Neural cell (in vitro differentiated cells): ENCODE measurements around the gene RSRC1. TPM values are rescaled to one million over a fixed set of nuclear protein-coding genes. Genes with fewer than 3 reads are reported as not detected.

Experiments used
- H2AFZ ChIP-seq: fragments of 200-600, 300-800 bp; sonication (generic), shearing (Covaris generic); 2 replicates; pipeline ENCODE4 v1.6.0; 2014; ENCODE audit warnings: low read depth, mild to moderate bottlenecking, antibody characterized with exemption, low read length, moderate library complexity
- H3F3A ChIP-seq: fragments of 200-600 bp; shearing (Covaris generic); 2 replicates; pipeline ENCODE4 v1.6.1; 2016; ENCODE audit warnings: mild to moderate bottlenecking, moderate library complexity, mixed read lengths, antibody characterized with exemption, low read length; ENCODE audit not compliant: insufficient read depth, poor library complexity, severe bottlenecking
- H3K27ac ChIP-seq: fragments of 200-600, 300-800 bp; sonication (generic), shearing (Covaris generic); 2 replicates; pipeline ENCODE4 v1.5.1; 2014; ENCODE audit warnings: mild to moderate bottlenecking, low read length, moderate library complexity
- H3K27me3 ChIP-seq: fragments of 300-800, 200-600 bp; sonication (generic), shearing (Covaris generic); 2 replicates; pipeline ENCODE4 v1.6.0; 2014; ENCODE audit warnings: mild to moderate bottlenecking, low read depth, low read length, moderate library complexity; ENCODE audit not compliant: insufficient read depth
- H3K36me3 ChIP-seq: fragments of 300-800, 200-600 bp; sonication (generic), shearing (Covaris generic); 2 replicates; pipeline ENCODE4 v1.5.1; 2014; ENCODE audit warnings: mild to moderate bottlenecking, antibody characterized with exemption, low read length, moderate library complexity; ENCODE audit not compliant: insufficient read depth
- H3K4me2 ChIP-seq: fragments of 300-800, 200-600 bp; sonication (generic), shearing (Covaris generic); 2 replicates; pipeline ENCODE4 v1.6.0; 2014; ENCODE audit warnings: mild to moderate bottlenecking, low read length
- H3K4me3 ChIP-seq: fragments of 300-800, 200-600 bp; sonication (generic), shearing (Covaris generic); 2 replicates; pipeline ENCODE4 v1.5.1; 2014; ENCODE audit warnings: mild to moderate bottlenecking, low read length, moderate library complexity
- H3K79me2 ChIP-seq: fragments of 200-600 bp; shearing (Covaris generic); replicated peaks from 2 replicates; pipeline ENCODE4 v1.6.0; 2014; ENCODE audit warnings: mild to moderate bottlenecking, low read length, moderate library complexity; ENCODE audit not compliant: insufficient read depth
- H3K9ac ChIP-seq: fragments of 300-800, 200-600 bp; sonication (generic), shearing (Covaris generic); 2 replicates; pipeline ENCODE4 v1.6.1; 2016; ENCODE audit warnings: mild to moderate bottlenecking, low read length, mixed read lengths
- H3K9me2 ChIP-seq: fragments of 200-600 bp; shearing (Covaris generic); 2 replicates; pipeline ENCODE4 v1.6.1; 2016; ENCODE audit warnings: mild to moderate bottlenecking, low read length, mixed read lengths; ENCODE audit not compliant: insufficient read depth
- H3K9me3 ChIP-seq: fragments of 200-600, 300-800 bp; sonication (generic), shearing (Covaris generic); 2 replicates; pipeline ENCODE4 v1.6.1; 2016; ENCODE audit warnings: mild to moderate bottlenecking, mixed run types, low read length, moderate library complexity, mixed read lengths
- H4K20me1 ChIP-seq: fragments of 200-600 bp; shearing (Covaris generic); 2 replicates; pipeline ENCODE4 v1.6.1; 2016; ENCODE audit warnings: mild to moderate bottlenecking, mixed run types; ENCODE audit not compliant: insufficient read depth
- EP300 ChIP-seq: fragments of 450-650 bp; conservative IDR thresholded peaks from 2 replicates; pipeline ENCODE4 v1.6.1; 2014; ENCODE audit warnings: antibody characterized with exemption, mild to moderate bottlenecking, moderate library complexity; ENCODE audit not compliant: poor library complexity, severe bottlenecking
- EZH2 ChIP-seq: fragments of 200-600, 300-800 bp; shearing (Covaris generic), sonication (generic); IDR thresholded peaks from 2 replicates; pipeline ENCODE4 v1.6.1; 2014; ENCODE audit warnings: antibody characterized with exemption, low read length, borderline replicate concordance, mild to moderate bottlenecking; ENCODE audit not compliant: insufficient read depth, poor library complexity, severe bottlenecking
- MXI1 ChIP-seq: fragments of 450-650 bp; conservative IDR thresholded peaks from 2 replicates; pipeline ENCODE4 v1.6.1; 2014; ENCODE audit warnings: antibody characterized with exemption, mild to moderate bottlenecking; ENCODE audit not compliant: poor library complexity, severe bottlenecking
- POLR2AphosphoS5 ChIP-seq: IDR thresholded peaks from 2 replicates; pipeline ENCODE4 v1.6.1; 2012
- RAD21 ChIP-seq: fragments of 450-650 bp; conservative IDR thresholded peaks from 2 replicates; pipeline ENCODE4 v1.6.1; 2014; ENCODE audit warnings: antibody characterized with exemption, mild to moderate bottlenecking, moderate library complexity
- SMC3 ChIP-seq: fragments of 450-650 bp; conservative IDR thresholded peaks from 2 replicates; pipeline ENCODE4 v1.6.1; 2014; ENCODE audit warnings: antibody characterized with exemption, mild to moderate bottlenecking, moderate library complexity; ENCODE audit not compliant: poor library complexity
- TAF1 ChIP-seq: IDR thresholded peaks from 2 replicates; pipeline ENCODE4 v1.6.1; 2012; ENCODE audit warnings: low read depth
- polyA plus RNA-seq: library from polyadenylated mRNA; depleted of rRNA; stranded (reverse); fragments of >200 nt; gene quantifications from 2 replicates; pipeline ENCODE4 v1.2.3, GENCODE V29; 2014
- TF ChIP-seq, protein P1 (sequence below): fragments of 450-650 bp; IDR thresholded peaks from 2 replicates; pipeline ENCODE4 v1.5.1; 2014; ENCODE audit warnings: antibody characterized with exemption, mild to moderate bottlenecking, moderate library complexity; ENCODE audit not compliant: poor library complexity, severe bottlenecking
- TF ChIP-seq, protein P2 (sequence below): IDR thresholded peaks from 2 replicates; pipeline ENCODE4 v1.6.1; 2012; ENCODE audit warnings: borderline replicate concordance

Gene RSRC1
- polyA plus RNA-seq, 1 donor from 2014 or later: 28.1 TPM

DNA sequence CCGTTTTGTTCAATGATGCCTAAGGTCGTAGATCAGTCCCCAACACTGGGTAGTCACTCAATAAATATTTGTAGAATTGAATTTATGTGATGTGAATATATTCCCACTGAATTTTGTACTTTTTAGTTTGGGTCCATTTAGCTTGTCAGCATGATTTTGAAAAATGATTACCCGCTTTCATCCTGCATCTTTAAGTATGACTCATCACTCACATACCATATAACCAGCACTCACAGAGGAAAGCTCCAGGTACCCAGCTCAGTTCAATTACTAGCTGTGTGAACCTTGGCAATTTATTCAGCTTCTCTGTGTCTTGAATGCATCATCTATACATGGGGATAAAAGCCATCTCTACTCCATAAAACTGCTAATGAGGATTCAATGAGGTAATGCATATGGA lies 458.9 kb downstream of the RSRC1 start:
- Histone ChIP-seq H3K9me3 (no peaks in the 10 kb centered on the region), H3K4me2 (no peak overlapping the region), H3K4me3 (no peak overlapping the region), H3K36me3 (no peaks in the 10 kb centered on the region), H3F3A (no peaks in the 10 kb centered on the region), H3K9me2 (no peaks in the 10 kb centered on the region), H3K79me2 (no peaks in the 10 kb centered on the region), H4K20me1 (no peaks in the 10 kb centered on the region), H2AFZ (no peak overlapping the region), H3K27me3 (no peaks in the 10 kb centered on the region), H3K9ac (no peak overlapping the region), H3K27ac (no peak overlapping the region)
- TF ChIP-seq EP300 (no peak), POLR2AphosphoS5 (no peak), SMC3 (no peak), TAF1 (no peak), EZH2 (no peak), MXI1 (no peak), RAD21 (no peak)
- TF ChIP-seq, protein P1, sequence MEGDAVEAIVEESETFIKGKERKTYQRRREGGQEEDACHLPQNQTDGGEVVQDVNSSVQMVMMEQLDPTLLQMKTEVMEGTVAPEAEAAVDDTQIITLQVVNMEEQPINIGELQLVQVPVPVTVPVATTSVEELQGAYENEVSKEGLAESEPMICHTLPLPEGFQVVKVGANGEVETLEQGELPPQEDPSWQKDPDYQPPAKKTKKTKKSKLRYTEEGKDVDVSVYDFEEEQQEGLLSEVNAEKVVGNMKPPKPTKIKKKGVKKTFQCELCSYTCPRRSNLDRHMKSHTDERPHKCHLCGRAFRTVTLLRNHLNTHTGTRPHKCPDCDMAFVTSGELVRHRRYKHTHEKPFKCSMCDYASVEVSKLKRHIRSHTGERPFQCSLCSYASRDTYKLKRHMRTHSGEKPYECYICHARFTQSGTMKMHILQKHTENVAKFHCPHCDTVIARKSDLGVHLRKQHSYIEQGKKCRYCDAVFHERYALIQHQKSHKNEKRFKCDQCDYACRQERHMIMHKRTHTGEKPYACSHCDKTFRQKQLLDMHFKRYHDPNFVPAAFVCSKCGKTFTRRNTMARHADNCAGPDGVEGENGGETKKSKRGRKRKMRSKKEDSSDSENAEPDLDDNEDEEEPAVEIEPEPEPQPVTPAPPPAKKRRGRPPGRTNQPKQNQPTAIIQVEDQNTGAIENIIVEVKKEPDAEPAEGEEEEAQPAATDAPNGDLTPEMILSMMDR: no peak
- TF ChIP-seq, protein P2, sequence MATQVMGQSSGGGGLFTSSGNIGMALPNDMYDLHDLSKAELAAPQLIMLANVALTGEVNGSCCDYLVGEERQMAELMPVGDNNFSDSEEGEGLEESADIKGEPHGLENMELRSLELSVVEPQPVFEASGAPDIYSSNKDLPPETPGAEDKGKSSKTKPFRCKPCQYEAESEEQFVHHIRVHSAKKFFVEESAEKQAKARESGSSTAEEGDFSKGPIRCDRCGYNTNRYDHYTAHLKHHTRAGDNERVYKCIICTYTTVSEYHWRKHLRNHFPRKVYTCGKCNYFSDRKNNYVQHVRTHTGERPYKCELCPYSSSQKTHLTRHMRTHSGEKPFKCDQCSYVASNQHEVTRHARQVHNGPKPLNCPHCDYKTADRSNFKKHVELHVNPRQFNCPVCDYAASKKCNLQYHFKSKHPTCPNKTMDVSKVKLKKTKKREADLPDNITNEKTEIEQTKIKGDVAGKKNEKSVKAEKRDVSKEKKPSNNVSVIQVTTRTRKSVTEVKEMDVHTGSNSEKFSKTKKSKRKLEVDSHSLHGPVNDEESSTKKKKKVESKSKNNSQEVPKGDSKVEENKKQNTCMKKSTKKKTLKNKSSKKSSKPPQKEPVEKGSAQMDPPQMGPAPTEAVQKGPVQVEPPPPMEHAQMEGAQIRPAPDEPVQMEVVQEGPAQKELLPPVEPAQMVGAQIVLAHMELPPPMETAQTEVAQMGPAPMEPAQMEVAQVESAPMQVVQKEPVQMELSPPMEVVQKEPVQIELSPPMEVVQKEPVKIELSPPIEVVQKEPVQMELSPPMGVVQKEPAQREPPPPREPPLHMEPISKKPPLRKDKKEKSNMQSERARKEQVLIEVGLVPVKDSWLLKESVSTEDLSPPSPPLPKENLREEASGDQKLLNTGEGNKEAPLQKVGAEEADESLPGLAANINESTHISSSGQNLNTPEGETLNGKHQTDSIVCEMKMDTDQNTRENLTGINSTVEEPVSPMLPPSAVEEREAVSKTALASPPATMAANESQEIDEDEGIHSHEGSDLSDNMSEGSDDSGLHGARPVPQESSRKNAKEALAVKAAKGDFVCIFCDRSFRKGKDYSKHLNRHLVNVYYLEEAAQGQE: no peak

- Histone ChIP-seq H3K27me3 (no peaks in the 10 kb centered on the region), H3K9me3 (no peaks in the 10 kb centered on the region), H3K4me2 (no peak overlapping the region), H4K20me1 (no peaks in the 10 kb centered on the region), H3K27ac (no peak overlapping the region), H2AFZ (no peak overlapping the region), H3K9me2 (no peaks in the 10 kb centered on the region), H3K79me2 (no peaks in the 10 kb centered on the region), H3K36me3 (no peaks in the 10 kb centered on the region), H3K9ac (no peak overlapping the region), H3F3A (no peaks in the 10 kb centered on the region), H3K4me3 (no peak overlapping the region)
- no peak for TF ChIP-seq POLR2AphosphoS5
- TF ChIP-seq MXI1: no peak
- no peak for TF ChIP-seq TAF1
- no peak for TF ChIP-seq EZH2
- TF ChIP-seq, protein P1: no peak
- TF ChIP-seq, protein P2: no peak
- TF ChIP-seq RAD21: no peak
- TF ChIP-seq SMC3: no peak
- TF ChIP-seq EP300: no peak
Observed at GRCh38 chr3:158569794-158570193, 459.9 kb downstream of the RSRC1 start.
